NCI-H146 treated with DMSO at 0.1 percent for 48 hours (cell line): Measurements from ENCODE around the gene NT5DC3.
A peak's percentile ranks its signal among the peaks of the same experiment; 100 is the strongest.

Source experiments
- DNase-seq: peaks from one replicate; lab custom pipeline; 2025; ENCODE audit not compliant: unreplicated experiment; lab: John Stamatoyannopoulos, UW

Gene NT5DC3

DNA sequence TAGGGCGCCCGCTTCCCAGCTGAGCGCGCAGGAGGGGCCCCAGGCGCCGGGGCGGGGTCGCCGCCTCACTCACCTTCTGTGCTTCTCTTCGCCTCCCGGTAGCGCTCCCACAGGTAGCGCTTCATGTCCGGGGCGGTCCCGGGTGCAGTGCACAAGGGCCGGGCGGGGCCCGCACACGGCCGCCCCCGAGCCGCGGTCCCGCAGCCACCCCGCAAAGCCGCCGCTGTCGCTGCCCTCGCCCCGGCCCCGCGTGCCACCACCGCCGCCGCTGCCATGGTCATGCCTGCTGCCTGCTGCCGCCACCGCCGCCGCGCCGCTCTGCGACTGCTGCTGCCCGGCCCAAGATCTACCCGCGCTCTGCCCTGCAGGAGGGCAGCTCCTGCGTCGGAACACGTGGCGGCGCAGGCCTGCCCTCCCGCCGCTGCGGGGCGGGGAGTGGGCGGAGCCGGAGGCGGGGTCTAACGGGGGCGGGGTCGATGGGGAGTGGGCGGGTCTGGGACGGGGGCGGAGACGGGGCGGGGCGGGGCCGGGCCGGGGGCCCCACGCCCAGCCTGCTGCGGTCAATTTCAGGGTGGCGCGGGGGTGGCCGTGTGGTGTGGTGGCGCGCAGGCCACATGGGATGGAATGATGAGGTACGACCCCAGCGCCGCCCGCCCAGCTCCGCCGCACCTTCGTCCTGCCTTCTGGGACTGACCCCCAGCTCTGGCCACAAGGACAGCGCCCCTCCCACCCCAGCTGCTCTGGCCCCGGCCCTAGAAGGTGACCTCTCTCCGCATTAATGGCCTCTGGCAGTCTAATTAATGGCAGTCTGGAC, at the start of gene NT5DC3:
NT5DC3 (minus strand) TSS at position 359 of the 814 bp plus-strand sequence; CDS start at position 281, 78 bp downstream.
- DNase-seq, result peak; percentile 67

DNA sequence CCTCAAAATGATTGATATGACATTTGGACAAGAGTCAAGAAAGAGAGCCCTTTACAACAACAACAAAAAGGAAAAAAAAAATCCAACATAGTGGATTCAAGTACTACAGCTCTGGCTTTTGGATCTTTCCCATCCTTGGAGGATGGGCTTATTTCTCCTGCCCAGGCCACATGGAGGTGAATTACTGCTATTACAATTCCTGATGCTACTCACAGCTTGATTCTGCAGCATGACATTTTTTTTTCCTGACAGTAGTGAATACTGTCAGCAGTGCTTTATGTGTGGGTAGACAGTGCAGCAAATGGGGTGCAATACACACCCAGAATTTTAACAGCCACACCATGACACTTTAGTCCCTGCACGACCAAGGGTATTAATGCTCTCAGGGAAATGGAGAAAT, 46.7 kb upstream of the NT5DC3 start:
- DNase-seq, result no peak

DNA sequence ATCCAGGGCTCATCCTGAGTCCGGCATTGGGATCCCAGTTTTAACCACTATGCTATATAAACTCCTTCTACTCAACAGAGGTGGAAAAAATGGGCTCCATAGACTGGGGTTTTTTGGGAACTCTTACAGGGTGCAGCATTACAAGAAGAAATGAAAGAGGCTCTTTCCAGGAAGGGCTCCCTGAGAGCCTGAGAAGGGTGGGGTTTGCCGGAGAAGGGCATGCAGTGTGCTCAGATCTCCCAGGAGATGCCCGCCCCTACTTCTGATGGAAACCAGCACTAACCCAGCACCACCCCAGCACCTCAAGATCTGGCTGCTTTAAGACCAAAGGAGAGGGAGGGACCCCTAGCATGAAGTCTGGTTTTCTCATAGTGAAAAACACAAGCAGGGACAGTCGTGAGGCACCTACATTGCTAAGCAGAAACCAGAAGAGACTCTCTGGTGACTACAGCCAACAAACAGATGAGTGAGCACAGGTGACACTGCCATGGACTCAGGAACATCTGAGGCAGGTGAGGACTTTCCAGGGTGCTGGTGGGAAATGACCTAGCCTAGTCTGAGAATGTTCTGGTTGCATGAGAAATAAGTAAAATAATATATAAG, 45.3 kb upstream of the NT5DC3 start:
- DNase-seq, result no peak

DNA sequence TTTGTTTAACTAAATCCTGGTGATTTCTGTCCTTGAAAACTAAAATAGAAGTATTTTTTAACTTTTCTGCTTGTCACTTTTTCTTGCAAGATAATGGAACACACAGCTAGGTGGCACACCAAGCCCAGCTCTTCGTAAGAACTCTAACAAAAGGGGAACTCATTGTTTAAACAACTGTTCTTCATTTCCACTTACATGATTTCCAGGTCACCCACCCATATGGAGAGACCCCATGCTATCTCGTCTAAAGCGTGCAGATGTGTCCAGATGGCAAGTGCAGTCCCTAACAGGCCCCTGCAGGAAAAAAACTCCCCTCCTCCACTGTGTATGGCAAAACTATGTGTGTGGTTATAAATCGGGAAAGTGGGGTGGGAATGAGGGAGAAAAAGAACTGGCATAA, 43.3 kb upstream of the NT5DC3 start:
- DNase-seq, result peak; percentile 55

DNA sequence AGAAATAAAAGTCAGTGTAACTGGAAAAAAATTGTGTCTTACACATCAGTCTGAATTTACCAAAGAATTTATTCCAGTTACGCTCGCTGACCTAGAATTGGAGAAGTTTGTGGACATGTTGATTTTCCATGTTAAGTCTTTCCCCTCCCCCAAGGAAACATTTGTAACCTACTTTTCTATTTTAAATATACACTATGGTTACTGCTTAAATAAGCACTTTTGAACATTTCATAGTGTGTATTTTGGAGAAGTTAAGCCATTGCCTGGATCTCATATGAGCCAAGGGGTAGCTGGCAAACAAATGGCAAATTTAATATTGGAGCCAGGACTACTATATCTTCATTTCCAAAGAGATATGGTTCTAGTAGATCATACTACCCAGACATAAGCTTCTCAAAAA, 42.9 kb upstream of the NT5DC3 start:
- no peak for DNase-seq

DNA sequence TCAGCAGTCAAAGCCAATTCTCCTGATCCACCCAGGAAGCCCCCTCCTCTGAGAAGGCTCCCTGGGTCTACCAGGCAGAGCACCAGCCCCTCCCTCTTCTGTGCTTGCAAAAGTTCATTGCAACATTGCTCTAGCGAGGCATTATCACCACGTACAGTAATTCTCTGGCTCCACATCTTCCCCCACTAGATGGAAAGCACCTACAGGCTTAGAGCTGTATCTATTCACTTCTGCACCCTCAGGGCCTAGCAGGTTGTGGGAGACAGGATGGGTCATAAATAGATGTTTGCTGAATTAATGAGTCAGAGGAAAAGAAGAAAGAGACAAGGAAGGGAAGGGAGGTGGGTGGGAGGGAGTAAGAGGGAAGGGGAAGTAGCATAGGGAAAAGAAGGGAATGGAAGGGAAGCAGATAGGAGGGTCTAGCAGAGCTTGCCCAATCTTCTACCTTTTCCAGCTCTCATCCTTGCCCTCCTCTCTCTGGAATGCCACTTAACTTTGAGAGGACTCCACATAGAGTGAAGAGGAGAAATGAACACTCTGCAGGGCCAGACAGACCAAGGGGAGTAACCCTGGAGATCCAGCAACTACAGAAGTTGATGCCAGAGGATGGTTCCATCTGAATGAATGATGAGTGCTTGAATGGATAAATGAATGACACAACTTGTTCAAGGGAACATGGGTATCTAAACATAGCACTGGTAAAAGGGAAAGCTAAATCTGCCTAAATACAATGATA, 42.0 kb upstream of the NT5DC3 start:
- DNase-seq, result no peak

DNA sequence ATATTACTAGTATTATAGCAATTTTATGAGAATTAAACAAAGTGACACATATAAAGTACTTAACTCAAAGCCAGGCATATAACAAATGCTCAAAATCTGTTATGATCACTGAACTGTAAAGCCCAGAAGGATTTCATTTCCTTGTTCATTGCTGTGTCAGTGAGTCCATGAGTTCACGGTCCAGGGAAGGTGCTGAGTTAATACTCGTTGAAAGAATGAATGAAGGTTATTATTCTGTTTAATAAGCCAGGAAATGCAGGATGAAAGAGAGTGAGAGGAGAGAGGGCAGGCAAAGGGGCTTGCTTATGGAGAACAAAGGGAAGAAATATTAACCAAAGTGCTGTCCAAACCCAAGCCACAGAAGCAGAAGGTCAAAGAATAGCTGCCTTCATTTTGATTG, 40.2 kb upstream of the NT5DC3 start:
- DNase-seq, result peak; percentile 45

DNA sequence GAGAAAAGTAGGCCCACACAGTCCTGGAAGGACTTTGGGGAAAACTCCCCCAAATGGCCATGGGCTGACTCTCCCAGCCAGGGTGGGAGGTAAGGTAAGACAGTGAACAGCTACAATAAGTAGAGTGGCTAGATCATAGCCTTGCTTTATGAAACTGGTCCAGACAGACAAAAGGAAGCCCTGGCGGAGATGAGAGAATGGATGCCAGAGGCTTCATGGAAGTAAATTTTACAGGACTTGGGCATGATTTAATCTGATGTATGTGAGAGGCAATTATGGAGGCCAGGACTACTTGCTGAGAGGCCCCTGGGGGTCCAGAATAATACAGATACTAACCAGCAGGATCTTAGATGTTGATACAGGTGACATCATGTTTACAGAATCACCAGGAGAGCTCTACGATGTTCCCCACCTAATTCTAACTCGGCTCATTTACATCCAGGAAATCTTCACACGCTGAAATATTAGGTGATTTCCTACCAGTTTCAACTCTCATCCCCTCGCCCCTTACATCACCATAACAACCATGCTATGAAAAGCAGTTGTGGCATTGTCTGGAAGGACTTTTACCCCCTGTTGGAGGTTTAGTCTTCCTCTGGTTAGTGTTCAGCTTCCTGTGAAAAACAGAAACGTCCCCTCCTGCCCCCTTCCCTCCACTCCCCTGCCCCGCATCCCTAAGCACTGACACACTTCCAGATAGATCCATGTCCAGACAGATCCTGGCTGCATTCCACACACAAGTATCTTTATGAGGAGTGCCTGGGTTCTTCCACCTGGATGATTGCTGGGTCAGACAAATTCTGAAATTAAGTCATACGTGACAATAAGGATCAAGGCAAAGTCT, 39.5 kb upstream of the NT5DC3 start:
- DNase-seq, result peak; percentile 97

DNA sequence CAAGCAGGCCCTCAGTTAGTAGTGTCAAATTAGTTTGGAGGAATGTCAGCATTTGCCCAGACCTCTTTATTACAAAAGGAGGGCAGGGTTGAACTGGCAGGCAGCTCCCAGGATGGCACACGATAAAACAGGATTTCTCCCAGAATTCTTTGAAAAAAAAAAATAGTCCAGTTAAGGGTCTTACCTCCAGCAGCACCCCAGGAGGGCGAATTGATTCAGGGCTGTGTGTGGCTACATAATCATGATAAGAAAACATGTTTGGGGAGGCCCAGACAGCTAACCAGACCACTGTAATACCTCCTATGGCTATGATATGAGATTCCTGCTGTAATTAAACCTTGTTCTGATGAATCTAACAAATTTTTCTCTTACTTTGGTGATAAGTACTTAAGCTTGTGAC, 38.8 kb upstream of the NT5DC3 start:
- DNase-seq, result peak; percentile 60

DNA sequence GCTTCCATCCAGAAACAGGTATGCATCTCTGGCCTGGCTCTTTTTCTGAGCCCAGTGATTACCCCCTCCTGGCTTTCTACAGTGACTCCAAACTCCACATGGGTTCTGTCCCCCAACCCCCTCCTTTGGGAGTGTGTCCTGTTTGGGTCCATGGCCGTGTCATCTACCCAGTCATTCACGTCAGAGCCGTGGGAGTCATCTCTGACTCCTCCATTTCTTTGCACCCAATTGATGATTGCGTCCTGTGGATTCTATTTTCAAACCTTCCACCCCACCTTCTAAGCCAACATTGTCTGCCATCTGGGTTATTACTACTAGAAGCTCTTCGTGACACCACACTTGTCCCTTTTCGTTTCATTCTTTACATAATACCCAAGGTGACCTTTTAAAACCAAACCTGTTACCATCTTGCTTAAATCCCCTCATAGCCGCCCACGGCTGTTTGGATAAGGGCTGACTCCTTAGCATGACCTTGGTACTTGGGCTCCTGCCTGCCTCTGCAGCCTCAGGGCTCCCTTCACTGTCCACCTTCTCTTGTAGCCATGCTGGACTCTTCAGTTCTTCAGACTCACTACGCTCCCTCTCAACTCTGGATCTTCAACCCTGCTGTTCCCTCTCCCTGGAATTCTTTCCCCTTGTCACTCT, 38.1 kb upstream of the NT5DC3 start:
- no peak for DNase-seq

DNA sequence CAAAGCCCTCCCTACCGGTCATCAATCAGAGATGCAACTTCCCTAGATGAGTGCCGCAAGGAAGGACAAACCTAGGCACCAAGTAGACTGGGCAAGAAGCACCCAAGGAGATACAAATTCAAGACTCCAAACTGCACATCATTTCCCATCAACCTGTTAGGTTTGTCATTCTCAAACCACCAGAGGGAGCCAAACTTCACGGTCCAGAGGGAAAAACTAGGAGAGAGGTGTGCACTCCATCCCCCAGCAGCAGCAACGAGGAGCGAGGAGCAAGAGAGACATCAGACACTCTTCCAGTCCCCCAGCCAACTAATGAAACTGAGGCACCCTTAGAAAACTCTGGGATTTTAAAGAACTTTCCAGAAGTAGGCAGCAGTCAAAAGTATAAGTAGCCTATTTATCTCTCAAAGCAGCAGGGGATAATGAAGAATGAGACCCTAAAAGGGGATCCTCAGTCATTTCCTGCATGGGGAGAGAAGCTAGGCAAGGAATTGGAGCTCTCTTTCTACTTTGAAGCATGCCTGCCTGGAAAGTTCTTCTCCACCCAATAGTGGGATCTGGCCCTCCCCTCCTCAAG, 37.0 kb upstream of the NT5DC3 start:
- peak; percentile 81 for DNase-seq

DNA sequence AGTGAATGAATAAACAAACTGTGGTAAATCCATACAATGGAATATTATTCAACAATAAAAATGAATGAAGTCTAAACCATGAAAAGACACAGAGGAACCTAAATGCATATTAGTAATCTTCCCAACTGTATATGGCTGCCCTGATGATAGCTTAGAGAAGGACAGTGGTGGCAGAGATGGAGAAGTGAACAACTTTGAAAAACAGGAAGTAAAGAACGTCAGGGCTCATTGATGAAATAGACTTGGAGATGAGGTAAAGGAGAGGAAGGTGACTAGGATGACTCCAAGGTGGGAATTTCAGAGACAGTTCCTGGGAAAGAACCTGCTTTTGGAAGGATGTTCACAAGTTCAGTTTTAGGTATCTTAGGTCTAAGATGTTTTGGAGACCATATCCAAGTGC, 36.3 kb upstream of the NT5DC3 start:
- DNase-seq, result no peak

DNA sequence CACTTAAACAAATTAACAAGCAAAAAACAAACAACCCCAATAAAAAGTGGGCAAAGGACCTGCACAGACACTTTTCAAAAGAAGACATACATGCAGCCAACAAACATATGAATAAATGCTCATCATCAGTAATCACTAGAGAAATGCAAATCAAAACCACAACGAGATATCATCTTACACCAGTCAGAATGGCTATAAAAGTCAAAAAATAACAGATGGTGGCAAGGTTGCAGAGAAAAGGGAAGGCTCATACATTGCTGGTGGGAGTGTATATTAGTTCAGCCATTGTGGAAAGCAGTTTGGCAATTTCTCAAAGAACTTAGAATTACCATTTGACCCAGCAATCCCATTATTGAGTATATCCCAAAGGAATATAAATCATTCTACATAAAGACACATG, 34.6 kb upstream of the NT5DC3 start:
- no peak for DNase-seq

DNA sequence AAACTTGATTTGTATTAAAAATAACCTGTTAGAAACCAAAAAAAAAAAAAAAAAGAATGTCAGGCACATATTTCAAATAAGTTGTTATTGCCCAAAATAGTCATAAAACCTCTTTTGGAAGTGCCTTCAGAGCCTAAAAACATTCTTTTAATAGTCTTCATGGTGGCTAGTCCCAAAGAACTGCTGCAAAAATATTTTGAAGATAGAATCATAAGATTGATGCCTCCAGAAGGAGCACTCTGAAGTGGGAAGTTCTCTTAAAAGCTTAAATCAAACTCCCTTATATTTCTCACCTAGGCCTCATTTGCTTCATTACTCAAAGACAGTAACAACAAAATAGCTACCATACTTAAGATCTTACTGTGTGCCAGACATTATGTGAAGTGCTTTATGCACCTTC, 27.2 kb upstream of the NT5DC3 start:
- no peak for DNase-seq

DNA sequence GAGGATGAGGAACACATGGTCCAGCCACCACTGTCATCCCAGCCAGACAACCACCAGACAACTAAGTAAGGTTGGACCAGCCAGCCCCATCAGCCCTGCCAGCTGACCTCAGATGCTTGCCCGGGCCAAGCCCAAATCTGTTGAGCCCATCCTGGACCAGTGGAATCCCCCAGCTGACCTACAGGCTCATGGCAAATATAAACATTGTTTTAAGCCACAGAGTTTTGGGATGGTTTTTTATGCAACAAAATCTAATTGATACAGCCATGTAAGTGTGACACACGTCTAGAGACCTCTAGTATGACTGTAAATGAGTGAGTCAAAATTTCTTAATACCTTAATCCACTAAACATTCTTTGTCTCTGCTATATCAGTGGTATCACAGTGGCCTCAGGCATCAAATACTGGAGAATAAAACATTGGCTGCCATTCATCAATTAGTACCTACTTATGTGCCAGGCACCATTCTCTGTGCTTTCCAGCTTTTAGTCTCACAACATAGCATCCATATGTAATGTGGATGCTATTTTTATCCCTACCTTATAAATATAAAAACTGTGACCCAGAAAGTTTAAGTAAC, 24.2 kb upstream of the NT5DC3 start:
- DNase-seq, result no peak

DNA sequence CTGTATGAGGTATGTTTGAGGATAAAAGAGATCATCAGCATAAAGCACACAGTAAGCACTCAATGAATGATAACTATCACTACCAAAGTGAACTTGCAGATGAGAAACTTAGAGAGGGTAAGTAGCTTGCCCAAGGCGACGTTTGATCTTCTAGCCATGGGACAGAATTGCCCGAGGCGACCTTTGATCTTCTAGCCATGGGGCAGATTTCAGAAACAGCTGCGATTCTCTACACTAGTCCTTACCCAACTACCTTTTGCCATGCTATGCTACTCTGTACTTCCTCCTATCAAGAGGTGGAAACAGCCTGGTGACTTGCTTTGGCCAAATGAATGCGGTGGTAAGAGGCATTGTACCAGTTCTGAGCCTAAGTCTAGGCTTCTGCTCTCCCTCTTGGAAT, 23.7 kb upstream of the NT5DC3 start:
- DNase-seq, result no peak

DNA sequence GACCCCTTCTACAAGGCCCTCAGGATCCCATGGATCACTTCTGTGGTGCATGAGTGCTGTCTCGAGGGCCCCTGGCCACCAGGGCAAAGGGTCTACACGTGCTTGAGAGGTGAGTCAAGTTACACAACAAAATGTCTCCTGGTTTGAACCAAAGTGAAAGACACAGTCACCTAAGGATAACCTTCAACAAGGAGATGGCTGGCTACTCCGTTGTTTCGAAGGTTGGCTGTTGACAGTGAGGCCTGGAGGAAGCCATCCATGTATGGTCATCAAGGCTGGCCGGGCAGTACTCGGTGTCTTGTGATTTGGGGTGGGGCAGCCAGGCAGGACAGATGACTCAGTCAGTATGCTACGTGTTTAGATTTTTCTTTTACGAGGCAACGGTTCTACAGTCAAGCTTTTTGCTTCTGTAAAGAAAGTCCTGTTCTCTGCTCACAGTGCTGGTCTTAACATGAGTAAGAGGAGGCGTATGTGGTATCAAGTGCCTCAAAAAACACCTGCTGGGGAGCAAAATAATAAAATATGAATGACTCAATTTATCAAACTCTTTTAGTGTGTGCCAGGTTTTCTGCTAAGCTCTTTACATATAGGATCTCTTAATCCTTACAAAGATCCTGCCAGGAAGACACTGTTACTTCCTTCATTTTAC, 18.0 kb upstream of the NT5DC3 start:
- DNase-seq, result no peak

DNA sequence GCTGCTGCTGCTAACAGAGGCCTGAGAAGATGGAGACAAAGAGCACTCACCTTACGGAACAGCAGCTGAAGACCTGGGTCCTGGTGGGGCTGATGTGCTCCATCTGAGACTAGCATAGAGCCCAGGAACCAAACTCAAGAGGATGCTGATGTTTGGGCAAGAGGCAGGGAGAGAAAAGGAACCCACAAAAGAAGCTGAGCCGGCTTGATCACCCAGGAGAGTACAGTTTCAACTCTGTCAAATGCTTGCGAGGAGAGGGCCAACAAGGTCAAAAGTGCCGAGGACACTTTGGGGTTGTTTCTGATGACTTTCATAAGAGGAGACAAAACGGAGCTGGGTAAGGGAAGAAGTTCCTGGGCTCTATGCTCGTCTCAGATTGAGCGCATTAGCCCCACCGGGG, 17.3 kb upstream of the NT5DC3 start:
- DNase-seq, result no peak

DNA sequence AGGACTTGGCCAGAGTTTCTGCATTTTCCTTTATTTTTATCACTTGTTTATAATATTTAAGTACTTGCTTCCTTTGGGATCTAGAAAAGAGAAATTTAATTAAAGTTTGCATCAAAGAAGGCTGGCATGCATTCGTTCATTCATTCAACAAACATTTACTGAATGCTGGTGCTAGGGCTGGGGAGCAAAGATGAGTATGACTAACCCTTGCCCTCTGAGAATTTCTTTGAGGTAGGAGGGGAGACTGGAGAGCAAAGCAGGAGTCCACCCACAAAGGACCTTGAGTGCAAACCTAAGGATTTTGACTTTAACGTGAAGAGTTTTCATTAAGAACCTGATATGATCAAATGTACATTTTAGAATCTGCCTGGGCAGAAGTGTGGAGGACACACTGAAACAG, 16.1 kb upstream of the NT5DC3 start:
- DNase-seq, result no peak
